ENCODE results near the gene ZNF202.
A peak's percentile ranks its signal among the peaks of the same experiment; 100 is the strongest.

ZNF202 gene

DNA sequence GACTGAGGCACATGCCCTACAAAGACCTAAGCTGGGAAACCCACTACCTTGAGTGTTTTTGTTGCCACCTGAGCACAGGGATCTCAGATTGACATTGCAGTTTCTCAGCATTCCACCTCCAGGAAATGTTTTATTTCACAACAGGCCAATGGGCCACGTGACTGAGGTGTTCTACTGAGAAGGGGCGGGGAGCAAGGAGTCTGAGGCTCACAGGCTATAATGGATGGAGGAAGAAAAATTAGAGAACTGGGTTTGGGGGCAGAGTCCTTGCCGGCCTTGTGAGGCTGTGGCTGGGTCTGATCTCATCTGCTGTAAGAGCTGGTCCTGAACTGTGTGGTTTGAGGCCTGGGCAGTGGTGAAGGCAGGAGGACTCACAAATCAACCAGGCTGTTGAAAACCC, 40.7 kb downstream of the ZNF202 start:
- Histone ChIP-seq H4K20me1 (no peaks in the 10 kb centered on the region), H3K27ac (peak overlapping the region in 7 of 11 experiments; percentile 75 to 86 (median 81); a peak in 12 of 22 replicates), H3K4me2 (peak overlapping the region; percentile 71 to 93 (median 84); a peak in 20 of 22 replicates), H3K9me3 (replicated peaks in 1 of 11) (peaks cover 0 to 22% (median 16%) of the 10 kb centered on the region in 11 experiments; a peak in 11 of 22 replicates), H3K4me1 (peaks cover 40 to 59% (median 52%) of the 10 kb centered on the region in 10 experiments), H3K27me3 (no peaks in the 10 kb centered on the region), H3K4me3 (peak overlapping the region in 2 of 10 experiments; percentile 2 to 14; a peak in 1 of 20 replicates), H3K9ac (no peak overlapping the region), H3K36me3 (no peaks in the 10 kb centered on the region)
- TF ChIP-seq Cebpa-rat (IDR thresholded peaks at IDR 0.05) = no peak

DNA sequence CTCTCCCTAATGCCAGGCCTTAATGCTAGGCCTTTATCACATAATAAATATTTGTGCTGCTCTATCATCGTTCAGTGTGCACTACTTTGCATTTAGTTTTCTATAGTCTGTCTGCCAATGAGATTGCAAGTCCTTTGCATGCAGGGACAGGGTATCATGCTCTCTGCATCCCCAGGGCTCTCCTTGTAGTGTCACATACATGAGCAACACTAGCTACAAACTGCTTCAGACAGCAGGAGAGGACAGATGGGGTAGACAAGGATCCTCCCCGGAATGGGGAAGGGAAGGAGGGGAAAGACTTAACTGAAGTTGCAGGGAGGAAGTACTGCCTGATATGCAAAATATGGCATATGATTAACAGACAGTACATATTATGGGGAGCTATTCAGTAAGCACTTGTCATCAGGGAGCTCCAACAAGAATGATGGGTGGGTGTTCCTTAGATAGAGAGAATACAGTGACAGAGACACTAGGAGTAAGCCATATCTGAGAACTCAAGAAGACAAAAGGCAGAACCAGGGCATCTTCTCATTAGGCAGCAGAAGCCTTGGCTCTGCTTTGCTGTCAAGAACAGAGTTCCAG, 42.8 kb downstream of the ZNF202 start:
- Histone ChIP-seq H3K27me3 (no peaks in the 10 kb centered on the region), H3K4me3 (no peak overlapping the region), H3K36me3 (no peaks in the 10 kb centered on the region), H3K27ac (peak overlapping the region in 3 of 11 experiments; percentile 24 to 44 (median 35); a peak in 4 of 22 replicates), H3K9me3 (replicated peaks in 1 of 11) (peaks cover 0 to 22% (median 16%) of the 10 kb centered on the region in 11 experiments; a peak in 11 of 22 replicates), H3K9ac (no peak overlapping the region), H4K20me1 (no peaks in the 10 kb centered on the region), H3K4me2 (peak overlapping the region; percentile 35 to 72 (median 52); a peak in 21 of 22 replicates), H3K4me1 (peaks cover 46 to 71% (median 60%) of the 10 kb centered on the region in 10 experiments)
- no peak for TF ChIP-seq Cebpa-rat (IDR thresholded peaks at IDR 0.05)

GRCh38 chr11:123696183-123696582, 45.3 kb downstream of the ZNF202 start:
- H3K9ac ChIP-seq = no peak overlapping the region
- H3K4me1 ChIP-seq = peaks cover 23 to 47% (median 37%) of the 10 kb centered on the region in 10 experiments
- no peak overlapping the region for H3K4me3 ChIP-seq
- H3K27ac ChIP-seq = no peak overlapping the region
- H4K20me1 ChIP-seq = no peaks in the 10 kb centered on the region
- H3K4me2 ChIP-seq = no peak overlapping the region
- no peak for TF ChIP-seq Cebpa-rat (IDR thresholded peaks at IDR 0.05)
- no peaks in the 10 kb centered on the region for H3K36me3 ChIP-seq
- no peaks in the 10 kb centered on the region for H3K27me3 ChIP-seq
- peaks cover 0 to 18% (median 16%) of the 10 kb centered on the region in 11 experiments; a peak in 11 of 22 replicates for H3K9me3 ChIP-seq (replicated peaks in 1 of 11)

DNA sequence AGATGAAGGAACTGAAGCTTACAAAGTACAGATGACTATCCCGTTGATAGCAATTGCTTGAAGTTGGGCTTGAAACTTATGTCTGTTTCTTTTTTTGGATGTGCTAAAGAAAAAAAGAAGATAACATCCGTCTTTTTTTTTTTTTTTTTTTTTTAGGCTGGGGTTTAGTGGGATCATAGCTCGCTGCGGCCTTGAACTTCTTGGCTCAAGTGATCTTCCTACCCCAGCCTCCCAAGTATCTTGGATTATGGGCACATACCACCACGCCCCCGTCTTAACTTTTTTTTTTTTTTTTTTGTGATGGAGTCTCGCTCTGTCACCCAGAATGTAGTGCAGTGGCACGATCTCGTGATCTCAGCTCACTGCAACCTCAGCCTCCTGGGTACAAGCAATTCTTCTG, 46.2 kb downstream of the ZNF202 start:
- no peak overlapping the region for H3K9ac ChIP-seq
- no peaks in the 10 kb centered on the region for H4K20me1 ChIP-seq
- H3K4me1 ChIP-seq = peaks cover 18 to 38% (median 30%) of the 10 kb centered on the region in 10 experiments
- H3K9me3 ChIP-seq (replicated peaks in 1 of 11) = peaks cover 0 to 8% (median 7%) of the 10 kb centered on the region in 11 experiments; a peak in 11 of 22 replicates
- no peaks in the 10 kb centered on the region for H3K36me3 ChIP-seq
- H3K4me3 ChIP-seq = no peak overlapping the region
- TF ChIP-seq Cebpa-rat (IDR thresholded peaks at IDR 0.05) = no peak
- no peaks in the 10 kb centered on the region for H3K27me3 ChIP-seq
- peak overlapping the region in 7 of 11 experiments; percentile 10 to 68 (median 48); a peak in 13 of 22 replicates for H3K27ac ChIP-seq
- peak overlapping the region in 8 of 11 experiments; percentile 13 to 70 (median 56); a peak in 10 of 22 replicates for H3K4me2 ChIP-seq

- Histone ChIP-seq H3K9ac (peak overlapping the region in 1 of 11 experiments; percentile 9; a peak in 1 of 22 replicates), H3K9me3 (replicated peaks in 1 of 11) (peaks cover 0 to 2% (median under 1%) of the 10 kb centered on the region in 11 experiments; a peak in 10 of 22 replicates), H4K20me1 (no peaks in the 10 kb centered on the region), H3K4me1 (peaks cover 18 to 34% (median 30%) of the 10 kb centered on the region in 10 experiments), H3K36me3 (no peaks in the 10 kb centered on the region), H3K4me2 (peak overlapping the region in 10 of 11 experiments; percentile 3 to 70 (median 56); a peak in 19 of 22 replicates), H3K27ac (peak overlapping the region in 8 of 11 experiments; percentile 5 to 68 (median 51); a peak in 15 of 22 replicates), H3K27me3 (no peaks in the 10 kb centered on the region), H3K4me3 (no peak overlapping the region)
- TF ChIP-seq Cebpa-rat (IDR thresholded peaks at IDR 0.05) = peak in 2 of 11 experiments; percentile 17 to 27; a peak in 1 of 22 replicates
Measured at GRCh38 chr11:123694551-123694950, 46.9 kb downstream of the ZNF202 start.

- H3K9me3 ChIP-seq (replicated peaks in 1 of 11) = no peaks in the 10 kb centered on the region; a peak in 1 of 22 replicates
- H3K4me2 ChIP-seq = no peak overlapping the region
- TF ChIP-seq Cebpa-rat (IDR thresholded peaks at IDR 0.05) = no peak
- no peaks in the 10 kb centered on the region for H3K36me3 ChIP-seq
- H3K9ac ChIP-seq = no peak overlapping the region
- H4K20me1 ChIP-seq = no peaks in the 10 kb centered on the region
- H3K27me3 ChIP-seq = no peaks in the 10 kb centered on the region
- peaks cover 6 to 21% (median 17%) of the 10 kb centered on the region in 10 experiments; a peak in 18 of 20 replicates for H3K4me1 ChIP-seq
- no peak overlapping the region for H3K4me3 ChIP-seq
- no peak overlapping the region for H3K27ac ChIP-seq
Measured at GRCh38 chr11:123692961-123693360, 48.5 kb downstream of the ZNF202 start.

DNA sequence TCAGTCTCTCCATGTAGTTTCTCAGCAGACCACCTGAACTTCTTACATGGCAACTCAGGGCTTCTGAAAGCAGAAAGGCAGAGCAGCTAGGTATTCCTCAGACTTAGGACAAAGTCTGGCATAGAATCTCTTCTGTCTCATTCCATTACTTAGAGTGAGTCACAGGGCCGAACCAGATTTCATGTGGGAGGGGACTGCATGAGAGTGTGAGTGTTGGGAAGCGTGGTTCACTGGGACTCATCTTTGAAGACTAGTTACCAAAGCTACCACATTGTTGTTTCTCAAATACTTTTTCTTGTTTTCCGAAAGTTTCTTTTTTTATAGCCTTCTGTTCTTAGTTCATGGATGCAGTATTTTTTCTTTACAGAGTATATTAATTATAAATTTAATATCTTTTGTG, 51.0 kb downstream of the ZNF202 start:
- Histone ChIP-seq H3K9ac (no peak overlapping the region), H3K4me3 (no peak overlapping the region), H3K4me1 (peaks cover 6 to 18% (median 15%) of the 10 kb centered on the region in 10 experiments; a peak in 18 of 20 replicates), H3K4me2 (no peak overlapping the region), H3K9me3 (replicated peaks in 1 of 11) (no peaks in the 10 kb centered on the region), H3K27ac (no peak overlapping the region), H3K27me3 (no peaks in the 10 kb centered on the region), H3K36me3 (no peaks in the 10 kb centered on the region), H4K20me1 (no peaks in the 10 kb centered on the region)
- TF ChIP-seq Cebpa-rat (IDR thresholded peaks at IDR 0.05) = no peak

- H3K36me3 ChIP-seq = no peaks in the 10 kb centered on the region
- H4K20me1 ChIP-seq = no peaks in the 10 kb centered on the region
- no peaks in the 10 kb centered on the region for H3K27me3 ChIP-seq
- peaks cover 0 to 1% (median 0%) of the 10 kb centered on the region in 11 experiments; a peak in 2 of 22 replicates for H3K9me3 ChIP-seq (replicated peaks in 1 of 11)
- no peak overlapping the region for H3K27ac ChIP-seq
- TF ChIP-seq Cebpa-rat (IDR thresholded peaks at IDR 0.05) = no peak
- H3K4me1 ChIP-seq = peaks cover 0 to 9% (median 0%) of the 10 kb centered on the region in 10 experiments; a peak in 2 of 20 replicates
- H3K4me3 ChIP-seq = no peak overlapping the region
- H3K9ac ChIP-seq = no peak overlapping the region
- H3K4me2 ChIP-seq = no peak overlapping the region
Measured at GRCh38 chr11:123684601-123685000, 56.9 kb downstream of the ZNF202 start.

GRCh38 chr11:123683428-123684170, 57.9 kb downstream of the ZNF202 start:
- Histone ChIP-seq H3K4me2 (no peak overlapping the region), H3K4me1 (peaks cover 0 to 9% (median 0%) of the 10 kb centered on the region in 10 experiments; a peak in 2 of 20 replicates)
- no peak for TF ChIP-seq Cebpa-rat (IDR thresholded peaks at IDR 0.05)

More at GRCh38 chr11:123683428-123684170, 57.9 kb downstream of the ZNF202 start:
- H3K4me3 ChIP-seq = no peak overlapping the region
- H3K27me3 ChIP-seq = no peaks in the 10 kb centered on the region
- H3K9me3 ChIP-seq (replicated peaks in 1 of 11) = peaks cover 0 to 10% (median 0%) of the 10 kb centered on the region in 11 experiments; a peak in 5 of 22 replicates
- no peaks in the 10 kb centered on the region for H3K36me3 ChIP-seq
- no peaks in the 10 kb centered on the region for H4K20me1 ChIP-seq
- no peak overlapping the region for H3K27ac ChIP-seq
- H3K9ac ChIP-seq = no peak overlapping the region

Measured in BLaER1 treated with 17β-estradiol and CSF1 and Interleukin-3, amounts not matched to agents 10 nM and 100 nM (cell line).